WTC11 (cell line): ENCODE data around the gene ST3GAL6. TPM values are rescaled to one million over a fixed set of nuclear protein-coding genes. Genes with fewer than 3 reads are reported as not detected.

ENCODE experiments used
- ATAC-seq: fragments of 200-7000 bp; cut with Tn5 transposase; 2 replicates; pipeline ENCODE4 v1.10.0; 2021; ENCODE audit warnings: mild to moderate bottlenecking, moderate library complexity
- CTCF ChIA-PET: fragments of 300-600 bp; sonication (Branson Sonifier 250); formaldehyde crosslinking; loops from one replicate; lab custom pipeline; 2021; ENCODE audit warnings: antibody characterized with exemption; lab: Charles Lee
- POLR2A ChIA-PET: fragments of 350-600 bp; sonication (Branson Sonifier 250); formaldehyde crosslinking; loops from one replicate; lab custom pipeline; 2021; ENCODE audit warnings: antibody characterized with exemption; lab: Charles Lee
- DNase-seq: peaks from one replicate; pipeline ENCODE4 v3.0.0; 2021; ENCODE audit warnings: low spot score
- H3K27ac Mint-ChIP-seq: 2 replicates; pipeline ENCODE4 v1.8.0; 2021; ENCODE audit warnings: mixed read lengths
- H3K27me3 Mint-ChIP-seq: 2 replicates; pipeline ENCODE4 v1.8.0; 2021; ENCODE audit warnings: low read depth, mild to moderate bottlenecking, moderate library complexity, mixed read lengths
- H3K36me3 Mint-ChIP-seq: 2 replicates; pipeline ENCODE4 v1.8.0; 2021; ENCODE audit warnings: mixed read lengths
- H3K4me1 Mint-ChIP-seq: 2 replicates; pipeline ENCODE4 v1.8.0; 2022; ENCODE audit warnings: mixed read lengths
- H3K4me3 Mint-ChIP-seq: 2 replicates; pipeline ENCODE4 v1.8.0; 2021; ENCODE audit warnings: mild to moderate bottlenecking, moderate library complexity, mixed read lengths
- H3K9me3 Mint-ChIP-seq: 2 replicates; pipeline ENCODE4 v1.8.0; 2021; ENCODE audit warnings: mixed read lengths
- ATF1 ChIP-seq: sonication (generic); formaldehyde crosslinking; IDR thresholded peaks from 2 replicates; pipeline ENCODE4 v1.8.1; 2023; ENCODE audit warnings: mild to moderate bottlenecking, moderate library complexity, missing genetic modification reagents
- CBFB ChIP-seq: sonication (generic); formaldehyde crosslinking; IDR thresholded peaks from 2 replicates; pipeline ENCODE4 v1.8.1; 2022; ENCODE audit warnings: mild to moderate bottlenecking, low read depth, missing genetic modification reagents
- CREB1 ChIP-seq: sonication (generic); formaldehyde crosslinking; IDR thresholded peaks from 2 replicates; pipeline ENCODE4 v1.8.0; 2023; ENCODE audit warnings: mild to moderate bottlenecking, missing genetic modification reagents
- CREM ChIP-seq: sonication (generic); formaldehyde crosslinking; IDR thresholded peaks from 2 replicates; pipeline ENCODE4 v1.8.1; 2022; ENCODE audit warnings: mild to moderate bottlenecking, missing genetic modification reagents, moderate library complexity
- ETV6 ChIP-seq: sonication (generic); formaldehyde crosslinking; IDR thresholded peaks from 2 replicates; pipeline ENCODE4 v1.8.1; 2022; ENCODE audit warnings: mild to moderate bottlenecking, missing genetic modification reagents
- GABPB1 ChIP-seq: sonication (generic); formaldehyde crosslinking; IDR thresholded peaks from 2 replicates; pipeline ENCODE4 v1.8.1; 2023; ENCODE audit warnings: mild to moderate bottlenecking, missing genetic modification reagents
- MYBL2 ChIP-seq: sonication (generic); formaldehyde crosslinking; IDR thresholded peaks from 2 replicates; pipeline ENCODE4 v1.8.1; 2023; ENCODE audit warnings: mild to moderate bottlenecking, moderate library complexity, missing genetic modification reagents
- NFATC4 ChIP-seq: fragments of 250-450 bp; sonication (Bioruptor Pico); IDR thresholded peaks from 2 replicates; pipeline ENCODE4 v1.9.0; 2021; ENCODE audit warnings: mild to moderate bottlenecking
- NFE2L1 ChIP-seq: sonication (generic); formaldehyde crosslinking; IDR thresholded peaks from 2 replicates; pipeline ENCODE4 v1.8.1; 2023; ENCODE audit warnings: missing genetic modification reagents
- OVOL2 ChIP-seq: fragments of 250-450 bp; sonication (Bioruptor Pico); IDR thresholded peaks from 2 replicates; pipeline ENCODE4 v1.9.0; 2021; ENCODE audit warnings: mild to moderate bottlenecking, borderline replicate concordance
- PRRX2 ChIP-seq: fragments of 250-450 bp; sonication (Bioruptor Pico); IDR thresholded peaks from 2 replicates; pipeline ENCODE4 v1.8.0; 2021; ENCODE audit warnings: mild to moderate bottlenecking
- RORB ChIP-seq: fragments of 250-450 bp; sonication (Bioruptor Pico); IDR thresholded peaks from 2 replicates; pipeline ENCODE4 v1.9.0; 2021; ENCODE audit warnings: mild to moderate bottlenecking
- ZNF671 ChIP-seq: fragments of 250-450 bp; sonication (Bioruptor Pico); IDR thresholded peaks from 2 replicates; pipeline ENCODE4 v1.8.0; 2021; ENCODE audit warnings: mild to moderate bottlenecking
- total RNA-seq: library from RNA; stranded (reverse); gene quantifications from 3 replicates; pipeline ENCODE4 v1.2.3, GENCODE V29; 2021
- TF ChIP-seq, protein P1 (sequence below): fragments of 250-450 bp; sonication (Bioruptor Pico); IDR thresholded peaks from 2 replicates; pipeline ENCODE4 v1.9.0; 2021; ENCODE audit warnings: mild to moderate bottlenecking
- TF ChIP-seq, protein P2 (sequence below): sonication (generic); formaldehyde crosslinking; IDR thresholded peaks from 2 replicates; pipeline ENCODE4 v1.8.0; 2023; ENCODE audit warnings: missing genetic modification reagents, mild to moderate bottlenecking, borderline replicate concordance
- TF ChIP-seq, protein P3 (sequence below): sonication (generic); formaldehyde crosslinking; IDR thresholded peaks from 2 replicates; pipeline ENCODE4 v1.8.1; 2022; ENCODE audit warnings: low read depth, mild to moderate bottlenecking, moderate library complexity, missing genetic modification reagents, borderline replicate concordance
- TF ChIP-seq, protein P4 (sequence below): sonication (generic); formaldehyde crosslinking; IDR thresholded peaks from 2 replicates; pipeline ENCODE4 v1.8.1; 2022; ENCODE audit warnings: mild to moderate bottlenecking, moderate library complexity, missing genetic modification reagents
- TF ChIP-seq, protein P5 (sequence below): sonication (generic); formaldehyde crosslinking; IDR thresholded peaks from 2 replicates; pipeline ENCODE4 v1.8.1; 2022; ENCODE audit warnings: missing genetic modification reagents, borderline replicate concordance
- TF ChIP-seq, protein P6 (sequence below): sonication (generic); formaldehyde crosslinking; IDR thresholded peaks from 2 replicates; pipeline ENCODE4 v1.8.1; 2022; ENCODE audit warnings: low read depth, missing genetic modification reagents, borderline replicate concordance

Gene ST3GAL6
- total RNA-seq, 1 experiment from 2014 or later = 8.1 TPM

DNA sequence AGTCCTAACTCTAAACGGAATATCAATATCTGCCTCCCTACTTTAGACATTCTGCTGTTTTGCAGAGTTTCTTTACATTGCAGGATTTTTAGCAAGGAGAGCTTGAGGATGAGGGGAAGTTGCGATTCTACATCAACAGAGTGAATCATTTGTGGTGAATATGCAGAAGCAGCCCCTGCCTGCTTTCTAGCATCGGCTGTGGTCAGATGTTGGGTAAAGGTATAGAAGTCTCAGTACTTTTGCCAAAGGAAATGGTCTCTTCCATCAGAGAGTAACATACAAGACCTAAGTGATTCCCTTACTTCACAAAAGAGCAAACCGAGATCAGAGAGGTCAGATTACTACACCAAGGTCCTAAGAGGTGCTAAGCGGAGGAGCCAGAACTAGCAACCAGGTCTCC, 15.2 kb downstream of the ST3GAL6 start (continued):
- TF ChIP-seq, protein P1, sequence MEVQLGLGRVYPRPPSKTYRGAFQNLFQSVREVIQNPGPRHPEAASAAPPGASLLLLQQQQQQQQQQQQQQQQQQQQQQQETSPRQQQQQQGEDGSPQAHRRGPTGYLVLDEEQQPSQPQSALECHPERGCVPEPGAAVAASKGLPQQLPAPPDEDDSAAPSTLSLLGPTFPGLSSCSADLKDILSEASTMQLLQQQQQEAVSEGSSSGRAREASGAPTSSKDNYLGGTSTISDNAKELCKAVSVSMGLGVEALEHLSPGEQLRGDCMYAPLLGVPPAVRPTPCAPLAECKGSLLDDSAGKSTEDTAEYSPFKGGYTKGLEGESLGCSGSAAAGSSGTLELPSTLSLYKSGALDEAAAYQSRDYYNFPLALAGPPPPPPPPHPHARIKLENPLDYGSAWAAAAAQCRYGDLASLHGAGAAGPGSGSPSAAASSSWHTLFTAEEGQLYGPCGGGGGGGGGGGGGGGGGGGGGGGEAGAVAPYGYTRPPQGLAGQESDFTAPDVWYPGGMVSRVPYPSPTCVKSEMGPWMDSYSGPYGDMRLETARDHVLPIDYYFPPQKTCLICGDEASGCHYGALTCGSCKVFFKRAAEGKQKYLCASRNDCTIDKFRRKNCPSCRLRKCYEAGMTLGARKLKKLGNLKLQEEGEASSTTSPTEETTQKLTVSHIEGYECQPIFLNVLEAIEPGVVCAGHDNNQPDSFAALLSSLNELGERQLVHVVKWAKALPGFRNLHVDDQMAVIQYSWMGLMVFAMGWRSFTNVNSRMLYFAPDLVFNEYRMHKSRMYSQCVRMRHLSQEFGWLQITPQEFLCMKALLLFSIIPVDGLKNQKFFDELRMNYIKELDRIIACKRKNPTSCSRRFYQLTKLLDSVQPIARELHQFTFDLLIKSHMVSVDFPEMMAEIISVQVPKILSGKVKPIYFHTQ (CRISPR knock-in tag) = no peak
- TF ChIP-seq OVOL2 (no peak), RORB (no peak)
- TF ChIP-seq, protein P2, sequence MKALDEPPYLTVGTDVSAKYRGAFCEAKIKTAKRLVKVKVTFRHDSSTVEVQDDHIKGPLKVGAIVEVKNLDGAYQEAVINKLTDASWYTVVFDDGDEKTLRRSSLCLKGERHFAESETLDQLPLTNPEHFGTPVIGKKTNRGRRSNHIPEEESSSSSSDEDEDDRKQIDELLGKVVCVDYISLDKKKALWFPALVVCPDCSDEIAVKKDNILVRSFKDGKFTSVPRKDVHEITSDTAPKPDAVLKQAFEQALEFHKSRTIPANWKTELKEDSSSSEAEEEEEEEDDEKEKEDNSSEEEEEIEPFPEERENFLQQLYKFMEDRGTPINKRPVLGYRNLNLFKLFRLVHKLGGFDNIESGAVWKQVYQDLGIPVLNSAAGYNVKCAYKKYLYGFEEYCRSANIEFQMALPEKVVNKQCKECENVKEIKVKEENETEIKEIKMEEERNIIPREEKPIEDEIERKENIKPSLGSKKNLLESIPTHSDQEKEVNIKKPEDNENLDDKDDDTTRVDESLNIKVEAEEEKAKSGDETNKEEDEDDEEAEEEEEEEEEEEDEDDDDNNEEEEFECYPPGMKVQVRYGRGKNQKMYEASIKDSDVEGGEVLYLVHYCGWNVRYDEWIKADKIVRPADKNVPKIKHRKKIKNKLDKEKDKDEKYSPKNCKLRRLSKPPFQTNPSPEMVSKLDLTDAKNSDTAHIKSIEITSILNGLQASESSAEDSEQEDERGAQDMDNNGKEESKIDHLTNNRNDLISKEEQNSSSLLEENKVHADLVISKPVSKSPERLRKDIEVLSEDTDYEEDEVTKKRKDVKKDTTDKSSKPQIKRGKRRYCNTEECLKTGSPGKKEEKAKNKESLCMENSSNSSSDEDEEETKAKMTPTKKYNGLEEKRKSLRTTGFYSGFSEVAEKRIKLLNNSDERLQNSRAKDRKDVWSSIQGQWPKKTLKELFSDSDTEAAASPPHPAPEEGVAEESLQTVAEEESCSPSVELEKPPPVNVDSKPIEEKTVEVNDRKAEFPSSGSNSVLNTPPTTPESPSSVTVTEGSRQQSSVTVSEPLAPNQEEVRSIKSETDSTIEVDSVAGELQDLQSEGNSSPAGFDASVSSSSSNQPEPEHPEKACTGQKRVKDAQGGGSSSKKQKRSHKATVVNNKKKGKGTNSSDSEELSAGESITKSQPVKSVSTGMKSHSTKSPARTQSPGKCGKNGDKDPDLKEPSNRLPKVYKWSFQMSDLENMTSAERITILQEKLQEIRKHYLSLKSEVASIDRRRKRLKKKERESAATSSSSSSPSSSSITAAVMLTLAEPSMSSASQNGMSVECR (CRISPR knock-in tag) = no peak

DNA sequence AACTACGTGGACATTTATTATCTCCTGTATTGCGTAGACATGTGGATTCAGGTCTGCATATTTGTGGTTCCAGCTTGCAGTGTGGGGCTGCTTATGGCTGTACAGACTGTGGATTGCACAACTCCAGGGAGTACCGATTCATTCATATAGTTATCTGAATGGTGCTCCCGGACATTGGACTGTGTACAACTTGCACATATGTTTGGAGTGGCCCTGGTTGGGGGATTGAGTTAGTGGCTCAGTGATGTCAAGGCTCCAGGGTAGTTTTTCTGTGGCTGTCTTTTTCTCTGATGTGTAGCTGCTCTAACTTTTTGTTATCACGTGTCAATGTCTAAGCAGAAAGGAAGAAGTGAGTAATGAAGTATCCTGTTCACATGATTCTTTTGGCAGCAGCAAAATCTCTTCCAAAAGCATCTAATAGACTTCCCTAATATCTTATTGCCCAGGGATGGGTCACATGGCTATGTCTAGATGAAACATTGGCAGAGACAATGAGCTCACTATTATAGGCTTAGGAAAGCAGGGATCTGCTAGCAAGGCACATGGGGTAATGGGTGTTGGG, 15.8 kb downstream of the ST3GAL6 start:
- ChIA-PET POLR2A (no interaction called here), CTCF (interaction anchor here (1.5 kb wide), 1 partner anchor 38 kb away, joined by 3 read pairs; no protein-coding TSS in a partner anchor)
- no peak overlapping the region for H3K27ac Mint-ChIP-seq
- TF ChIP-seq CREB1 (CRISPR knock-in tag) (no peak), ATF1 (CRISPR knock-in tag) (no peak), GABPB1 (CRISPR knock-in tag) (peak; percentile 63; the same call in 1 of the 2 replicates), MYBL2 (CRISPR knock-in tag) (no peak), NFE2L1 (no peak)
- no peak for ATAC-seq
- no peaks in the 10 kb centered on the region; the same call in 1 of the 2 replicates for H3K27me3 Mint-ChIP-seq
- H3K9me3 Mint-ChIP-seq = no peaks in the 10 kb centered on the region; the same call in 1 of the 2 replicates
- H3K36me3 Mint-ChIP-seq = 0 out of 2 replicates have a peak, but pooled peaks cover 3% of the 10 kb centered on the region
- H3K4me3 Mint-ChIP-seq = no peak overlapping the region
- peaks cover 4% of the 10 kb centered on the region; the same call in 1 of the 2 replicates for H3K4me1 Mint-ChIP-seq
- no peak for DNase-seq

DNA sequence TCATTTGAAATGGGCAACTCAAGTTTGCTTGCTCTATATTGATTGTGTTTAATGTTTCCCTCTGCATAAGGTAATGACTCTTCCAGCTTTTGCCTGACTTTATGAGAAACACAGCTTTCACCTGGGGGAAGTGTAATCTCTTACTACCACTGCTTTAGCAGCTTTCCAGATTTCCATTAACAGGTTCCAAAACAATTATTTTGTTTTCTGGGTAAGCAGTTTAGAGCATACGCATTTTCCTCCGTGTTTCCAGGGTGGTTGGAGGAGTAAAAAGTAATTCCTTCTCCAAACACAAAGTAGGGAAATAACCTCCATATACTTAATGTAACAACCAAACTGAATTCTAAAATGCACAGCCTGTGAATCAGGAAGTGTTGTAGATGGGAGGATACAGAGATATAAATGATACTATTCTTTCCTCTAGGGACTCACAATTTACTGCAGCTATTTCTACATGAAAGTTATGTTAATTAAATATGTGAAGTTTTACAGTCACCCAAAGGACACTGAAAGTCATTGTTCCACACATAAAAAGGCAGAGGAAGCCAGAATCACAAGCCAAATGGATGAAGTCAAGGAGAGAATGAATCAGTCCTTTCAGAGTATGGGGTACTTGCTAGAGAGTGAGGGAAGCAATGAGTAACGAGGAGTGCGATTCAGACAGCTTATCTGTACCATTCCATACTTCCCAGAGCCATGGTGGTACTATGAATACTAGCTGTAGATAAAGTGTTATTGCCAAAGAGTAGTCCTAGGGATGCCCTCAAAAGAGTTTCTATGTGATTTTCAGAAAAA, 16.6 kb downstream of the ST3GAL6 start:
- TF ChIP-seq ZNF671 (CRISPR knock-in tag) (no peak), RORB (no peak), NFATC4 (no peak), PRRX2 (CRISPR knock-in tag) (no peak), ETV6 (CRISPR knock-in tag) (no peak), OVOL2 (no peak), CBFB (CRISPR knock-in tag) (no peak), CREM (CRISPR knock-in tag) (no peak)
- TF ChIP-seq, protein P3, sequence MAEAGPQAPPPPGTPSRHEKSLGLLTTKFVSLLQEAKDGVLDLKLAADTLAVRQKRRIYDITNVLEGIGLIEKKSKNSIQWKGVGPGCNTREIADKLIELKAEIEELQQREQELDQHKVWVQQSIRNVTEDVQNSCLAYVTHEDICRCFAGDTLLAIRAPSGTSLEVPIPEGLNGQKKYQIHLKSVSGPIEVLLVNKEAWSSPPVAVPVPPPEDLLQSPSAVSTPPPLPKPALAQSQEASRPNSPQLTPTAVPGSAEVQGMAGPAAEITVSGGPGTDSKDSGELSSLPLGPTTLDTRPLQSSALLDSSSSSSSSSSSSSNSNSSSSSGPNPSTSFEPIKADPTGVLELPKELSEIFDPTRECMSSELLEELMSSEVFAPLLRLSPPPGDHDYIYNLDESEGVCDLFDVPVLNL (CRISPR knock-in tag) = no peak
- TF ChIP-seq, protein P4, sequence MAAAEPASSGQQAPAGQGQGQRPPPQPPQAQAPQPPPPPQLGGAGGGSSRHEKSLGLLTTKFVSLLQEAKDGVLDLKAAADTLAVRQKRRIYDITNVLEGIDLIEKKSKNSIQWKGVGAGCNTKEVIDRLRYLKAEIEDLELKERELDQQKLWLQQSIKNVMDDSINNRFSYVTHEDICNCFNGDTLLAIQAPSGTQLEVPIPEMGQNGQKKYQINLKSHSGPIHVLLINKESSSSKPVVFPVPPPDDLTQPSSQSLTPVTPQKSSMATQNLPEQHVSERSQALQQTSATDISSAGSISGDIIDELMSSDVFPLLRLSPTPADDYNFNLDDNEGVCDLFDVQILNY = no peak
- TF ChIP-seq, protein P5, sequence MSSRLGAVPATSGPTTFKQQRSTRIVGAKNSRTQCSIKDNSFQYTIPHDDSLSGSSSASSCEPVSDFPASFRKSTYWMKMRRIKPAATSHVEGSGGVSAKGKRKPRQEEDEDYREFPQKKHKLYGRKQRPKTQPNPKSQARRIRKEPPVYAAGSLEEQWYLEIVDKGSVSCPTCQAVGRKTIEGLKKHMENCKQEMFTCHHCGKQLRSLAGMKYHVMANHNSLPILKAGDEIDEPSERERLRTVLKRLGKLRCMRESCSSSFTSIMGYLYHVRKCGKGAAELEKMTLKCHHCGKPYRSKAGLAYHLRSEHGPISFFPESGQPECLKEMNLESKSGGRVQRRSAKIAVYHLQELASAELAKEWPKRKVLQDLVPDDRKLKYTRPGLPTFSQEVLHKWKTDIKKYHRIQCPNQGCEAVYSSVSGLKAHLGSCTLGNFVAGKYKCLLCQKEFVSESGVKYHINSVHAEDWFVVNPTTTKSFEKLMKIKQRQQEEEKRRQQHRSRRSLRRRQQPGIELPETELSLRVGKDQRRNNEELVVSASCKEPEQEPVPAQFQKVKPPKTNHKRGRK (CRISPR knock-in tag) = no peak
- TF ChIP-seq, protein P6, sequence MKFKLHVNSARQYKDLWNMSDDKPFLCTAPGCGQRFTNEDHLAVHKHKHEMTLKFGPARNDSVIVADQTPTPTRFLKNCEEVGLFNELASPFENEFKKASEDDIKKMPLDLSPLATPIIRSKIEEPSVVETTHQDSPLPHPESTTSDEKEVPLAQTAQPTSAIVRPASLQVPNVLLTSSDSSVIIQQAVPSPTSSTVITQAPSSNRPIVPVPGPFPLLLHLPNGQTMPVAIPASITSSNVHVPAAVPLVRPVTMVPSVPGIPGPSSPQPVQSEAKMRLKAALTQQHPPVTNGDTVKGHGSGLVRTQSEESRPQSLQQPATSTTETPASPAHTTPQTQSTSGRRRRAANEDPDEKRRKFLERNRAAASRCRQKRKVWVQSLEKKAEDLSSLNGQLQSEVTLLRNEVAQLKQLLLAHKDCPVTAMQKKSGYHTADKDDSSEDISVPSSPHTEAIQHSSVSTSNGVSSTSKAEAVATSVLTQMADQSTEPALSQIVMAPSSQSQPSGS (CRISPR knock-in tag) = no peak
- Mint-ChIP-seq H3K27me3 (no peaks in the 10 kb centered on the region; the same call in 1 of the 2 replicates), H3K9me3 (no peaks in the 10 kb centered on the region; the same call in 1 of the 2 replicates), H3K4me3 (no peak overlapping the region), H3K36me3 (0 out of 2 replicates have a peak, but pooled peaks cover 3% of the 10 kb centered on the region), H3K27ac (no peak overlapping the region), H3K4me1 (peaks cover 4% of the 10 kb centered on the region; the same call in 1 of the 2 replicates)
- ChIA-PET CTCF (no interaction called here), POLR2A (no interaction called here)
- no peak for ATAC-seq
- DNase-seq = no peak
